C4-2B (cell line): ENCODE measurements around the gene TEKT5.

Source experiments
- CTCF ChIP-seq: fragments of 450-650 bp; conservative IDR thresholded peaks from 2 replicates; pipeline ENCODE4 v1.5.1; 2017; ENCODE audit warnings: mild to moderate bottlenecking
- ZFX ChIP-seq: fragments of 450-650 bp; IDR thresholded peaks from 2 replicates; pipeline ENCODE4 v1.6.1; 2017

DNA sequence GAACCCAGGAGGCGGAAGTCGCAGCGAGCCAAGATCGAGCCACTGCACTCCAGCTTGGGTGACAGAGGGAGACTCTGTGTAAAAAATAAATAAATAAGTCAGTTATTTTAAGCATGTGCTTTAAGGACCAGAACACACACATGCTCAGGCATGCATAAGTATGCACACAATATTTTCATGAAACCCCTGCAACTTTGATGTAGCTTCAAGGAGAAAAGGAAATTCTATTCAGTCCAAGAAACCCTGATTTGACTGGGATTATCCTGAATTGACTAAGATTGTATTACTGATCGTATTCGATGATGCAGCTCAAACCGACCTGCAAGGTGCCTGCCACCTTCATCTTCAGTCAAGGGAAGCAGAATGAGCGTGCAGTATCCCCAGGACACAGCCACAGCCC lies 841 bp downstream of the TEKT5 start:
- no peak for TF ChIP-seq CTCF
- TF ChIP-seq ZFX = no peak
